ENCODE measurements around the gene ECSIT.
"Not testable (repeated sequence)": the region's sequence is repeated elsewhere in the genome, so short reads cannot be mapped to it uniquely, and the experiment has no call there.

The ECSIT gene

DNA sequence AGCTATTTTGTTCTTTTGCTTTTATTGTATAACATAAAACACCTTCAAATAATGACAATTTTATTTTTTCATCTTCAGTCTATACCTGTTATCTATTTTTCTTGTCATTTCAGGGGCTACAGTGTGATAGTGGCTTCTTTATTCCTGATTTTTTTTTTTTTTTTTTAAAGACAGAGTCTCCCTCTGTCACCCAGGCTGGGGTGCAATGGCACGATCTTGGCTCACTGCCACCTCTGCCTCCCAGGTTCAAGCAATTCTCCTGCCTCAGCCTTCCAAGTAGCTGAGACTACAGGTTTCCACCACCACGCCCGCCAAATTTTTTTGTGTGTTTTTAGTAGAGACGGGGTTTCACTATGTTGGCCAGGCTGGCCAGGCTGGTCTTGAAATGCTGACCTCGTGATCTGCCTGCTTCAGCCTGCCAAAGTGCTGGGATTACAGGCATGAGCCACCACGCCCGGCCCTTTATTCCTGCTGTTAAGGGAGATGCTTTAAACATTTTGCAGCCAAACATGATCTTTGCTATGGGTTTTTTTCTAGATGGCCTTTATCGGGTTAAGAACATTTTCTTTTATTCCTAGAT is 60.6 kb downstream of the ECSIT start:
- H3K4me1 Mint-ChIP-seq (ENCODE audit: low read depth in 2 of 2); H3K4me3 Mint-ChIP-seq; H3K27ac Mint-ChIP-seq; H3K9me3 Mint-ChIP-seq; H3K36me3 Mint-ChIP-seq (ENCODE audit: insufficient read depth); ATAC-seq (replicated peaks); DNase-seq: not testable (repeated sequence)
- peaks cover 16 to 19% of the 10 kb centered on the region in 2 donors for H3K27me3 Mint-ChIP-seq

DNA sequence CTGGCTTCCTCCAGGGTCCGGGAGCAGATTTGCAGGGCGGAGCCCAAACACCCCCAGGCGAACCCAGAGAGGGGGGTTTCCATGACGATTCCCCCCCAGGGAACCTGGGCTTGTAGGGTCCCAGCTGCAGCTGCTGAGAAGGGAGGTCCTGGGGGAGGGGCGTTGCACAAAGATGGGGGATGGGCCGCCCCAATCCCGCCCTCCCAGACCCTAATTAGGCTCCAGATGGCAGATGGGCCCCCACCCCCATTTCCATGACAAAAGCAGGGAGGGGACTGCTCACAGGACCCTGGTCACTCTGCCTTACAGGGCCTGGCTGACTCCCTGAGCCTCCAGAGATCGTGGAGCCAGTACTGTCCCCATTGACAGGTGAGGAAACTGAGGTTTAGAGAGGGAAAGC is 63.3 kb downstream of the ECSIT start:
- Mint-ChIP-seq H3K27me3 (peaks cover 12 to 17% of the 10 kb centered on the region in 2 donors), H3K27ac (no peak overlapping the region), H3K4me1 (ENCODE audit: low read depth in 2 of 2) (no peaks in the 10 kb centered on the region), H3K9me3 (no peaks in the 10 kb centered on the region), H3K4me3 (no peak overlapping the region), H3K36me3 (ENCODE audit: insufficient read depth) (peaks cover 3% of the 10 kb centered on the region)
- ATAC-seq (replicated peaks) (no peak), DNase-seq (no peak)

DNA sequence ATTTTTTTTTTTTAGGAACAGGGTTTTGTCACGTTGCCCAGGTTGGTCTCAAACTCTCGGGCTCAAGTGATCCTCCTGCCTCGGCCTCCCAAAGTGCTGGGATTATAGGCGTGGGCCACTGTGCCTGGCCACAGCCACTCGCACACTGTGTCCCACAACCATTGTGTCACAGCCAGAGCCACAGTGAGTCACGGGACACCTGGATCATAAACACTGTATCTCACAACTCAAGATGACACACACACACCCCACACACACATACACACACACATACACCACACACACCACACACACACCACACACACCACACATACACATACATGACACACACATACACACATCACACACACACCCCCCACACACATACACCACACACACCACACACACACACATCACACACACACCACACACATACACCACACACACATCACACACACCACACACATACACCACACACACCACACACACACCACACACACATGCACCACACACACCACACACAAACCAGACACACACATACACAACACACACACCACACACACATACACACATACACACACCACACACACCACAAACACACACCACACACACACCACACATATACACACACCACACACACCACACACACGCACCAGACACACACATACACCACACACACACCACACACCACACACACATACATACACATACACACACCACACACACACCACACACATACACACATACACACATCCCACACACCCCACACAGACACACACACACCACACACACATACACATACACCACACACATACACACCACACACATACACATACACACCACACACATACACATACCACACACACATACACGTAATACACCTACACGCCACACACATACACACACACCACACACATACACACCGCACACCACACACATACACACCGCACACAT is 64.3 kb downstream of the ECSIT start:
- Mint-ChIP-seq H3K4me3 (no peak overlapping the region), H3K27ac (no peak overlapping the region), H3K4me1 (ENCODE audit: low read depth in 2 of 2) (no peaks in the 10 kb centered on the region), H3K36me3 (ENCODE audit: insufficient read depth) (peaks cover 3% of the 10 kb centered on the region), H3K9me3 (no peaks in the 10 kb centered on the region), H3K27me3 (peaks cover 19 to 28% of the 10 kb centered on the region in 2 donors)
- DNase-seq: no peak
- no peak for ATAC-seq (replicated peaks)

DNA sequence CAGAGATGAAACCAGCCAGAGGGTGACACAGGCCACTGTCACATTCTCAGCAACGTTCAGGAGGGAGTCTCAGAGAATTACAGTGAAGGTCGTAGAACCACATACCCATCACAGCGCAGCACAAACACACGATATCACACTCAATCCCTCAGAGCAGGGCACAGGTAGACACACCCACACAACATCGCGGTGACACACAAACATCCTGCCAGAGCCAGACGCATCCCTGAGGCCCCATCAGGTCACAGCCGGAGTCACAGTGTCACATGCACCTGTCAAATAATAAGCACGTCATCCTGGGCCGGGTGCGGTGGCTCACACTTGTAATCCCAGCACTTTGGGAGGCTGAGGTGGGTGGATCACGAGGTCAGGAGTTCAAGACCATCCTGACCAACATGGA is 65.5 kb downstream of the ECSIT start:
- H3K4me3 Mint-ChIP-seq: no peak overlapping the region
- peak overlapping the region in 1 of 2 donors; percentile 39 for H3K27ac Mint-ChIP-seq
- peak; percentile 65 for ATAC-seq (replicated peaks)

GRCh38 chr19:11461453-11461852 is 67.5 kb downstream of the ECSIT start:
- Mint-ChIP-seq H3K4me3 (no peak overlapping the region), H3K27me3 (peaks cover 20 to 42% of the 10 kb centered on the region in 2 donors)

More for the DNA sequence above, 65.5 kb downstream of the ECSIT start:
- no peaks in the 10 kb centered on the region for H3K9me3 Mint-ChIP-seq
- H3K36me3 Mint-ChIP-seq (ENCODE audit: insufficient read depth): peaks cover 3% of the 10 kb centered on the region
- no peaks in the 10 kb centered on the region for H3K4me1 Mint-ChIP-seq (ENCODE audit: low read depth in 2 of 2)
- no peak for DNase-seq
- H3K27me3 Mint-ChIP-seq: peaks cover 20 to 34% of the 10 kb centered on the region in 2 donors

DNA sequence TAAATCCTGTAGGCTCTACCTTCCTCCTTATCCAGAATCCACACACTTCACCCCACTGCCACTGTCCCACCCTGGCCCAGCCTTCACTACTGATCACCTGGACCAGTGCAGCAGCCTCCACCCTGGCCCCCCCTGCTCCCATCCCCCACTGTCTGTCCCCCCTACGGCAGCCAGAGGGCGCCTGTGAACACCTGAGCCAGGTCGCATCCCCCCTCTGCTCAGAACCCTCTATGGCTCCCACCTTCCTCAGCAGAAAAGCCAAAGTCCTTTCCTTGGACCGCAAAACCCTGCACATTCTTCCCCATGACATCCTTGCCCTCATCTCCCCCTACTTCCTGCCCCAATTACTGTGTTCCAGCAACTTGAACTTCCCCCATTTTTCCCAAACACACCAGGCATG is 68.7 kb downstream of the ECSIT start:
- Mint-ChIP-seq H3K4me3 (no peak overlapping the region), H3K36me3 (ENCODE audit: insufficient read depth) (peaks cover 3% of the 10 kb centered on the region), H3K9me3 (no peaks in the 10 kb centered on the region), H3K27me3 (peaks cover 17 to 33% of the 10 kb centered on the region in 2 donors), H3K4me1 (ENCODE audit: low read depth in 2 of 2) (no peaks in the 10 kb centered on the region), H3K27ac (no peak overlapping the region)
- DNase-seq (no peak), ATAC-seq (replicated peaks) (no peak)

More at GRCh38 chr19:11461453-11461852, 67.5 kb downstream of the ECSIT start:
- no peaks in the 10 kb centered on the region for H3K9me3 Mint-ChIP-seq
- H3K4me1 Mint-ChIP-seq (ENCODE audit: low read depth in 2 of 2): no peaks in the 10 kb centered on the region
- DNase-seq: no peak
- ATAC-seq (replicated peaks): no peak
- no peak overlapping the region for H3K27ac Mint-ChIP-seq
- H3K36me3 Mint-ChIP-seq (ENCODE audit: insufficient read depth): peaks cover 3% of the 10 kb centered on the region

DNA sequence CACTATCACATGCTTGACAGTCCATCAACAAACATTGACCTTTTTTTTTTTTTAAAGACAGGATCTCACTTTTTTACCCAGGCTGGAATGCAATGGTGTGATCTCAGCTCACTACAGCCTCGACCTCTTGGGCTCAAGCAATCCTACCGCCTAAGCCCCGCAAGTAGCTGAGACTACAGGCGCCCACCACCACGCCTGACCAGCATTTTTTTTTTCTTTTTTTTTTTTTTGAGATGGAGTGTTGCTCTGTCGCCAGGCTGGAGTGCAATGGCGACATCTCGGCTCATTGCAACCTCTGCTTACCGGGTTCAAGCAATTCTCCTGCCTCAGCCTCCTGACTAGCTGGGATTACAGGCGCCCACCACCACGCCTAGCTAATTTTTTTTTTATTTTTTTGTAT is 70.0 kb downstream of the ECSIT start:
- H3K4me3 Mint-ChIP-seq; H3K9me3 Mint-ChIP-seq; H3K4me1 Mint-ChIP-seq (ENCODE audit: low read depth in 2 of 2); ATAC-seq (replicated peaks); H3K36me3 Mint-ChIP-seq (ENCODE audit: insufficient read depth); DNase-seq; H3K27ac Mint-ChIP-seq: not testable (repeated sequence)
- H3K27me3 Mint-ChIP-seq: peaks cover 17 to 33% of the 10 kb centered on the region in 2 donors

DNA sequence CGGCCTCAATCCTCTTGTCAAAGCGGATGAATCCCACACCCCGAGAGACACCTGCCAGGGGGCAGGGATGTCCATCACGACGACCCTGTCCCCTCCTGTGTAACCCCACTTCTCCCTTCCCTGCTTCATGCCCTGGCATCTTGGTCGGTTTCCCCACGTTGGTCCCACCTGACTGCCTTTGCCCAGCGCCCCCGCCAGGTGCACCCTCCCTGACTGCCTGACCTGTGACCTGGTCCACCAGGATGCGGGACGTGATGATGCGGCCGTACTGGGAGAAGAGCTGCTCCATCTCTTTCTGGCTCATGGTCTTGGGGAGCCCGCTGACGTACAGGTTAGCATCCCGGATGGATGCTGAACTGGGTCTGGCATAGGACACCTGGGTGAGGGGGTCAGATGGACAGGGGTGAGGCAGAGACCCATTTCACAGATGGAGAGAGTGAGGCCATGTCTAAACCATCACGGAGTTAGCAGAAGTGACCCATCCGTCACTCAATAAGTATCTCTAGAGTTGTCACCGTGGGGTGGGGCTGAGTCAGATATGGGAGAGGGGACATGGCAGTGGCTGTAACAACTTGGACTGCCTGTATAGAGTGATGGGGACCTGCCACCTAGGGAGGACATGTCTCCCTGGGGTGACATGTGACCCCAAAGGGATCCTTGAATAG is 70.6 kb downstream of the ECSIT start:
- Mint-ChIP-seq H3K27ac (no peak overlapping the region), H3K27me3 (peaks cover 17 to 33% of the 10 kb centered on the region in 2 donors), H3K4me3 (no peak overlapping the region), H3K4me1 (ENCODE audit: low read depth in 2 of 2) (no peaks in the 10 kb centered on the region), H3K36me3 (ENCODE audit: insufficient read depth) (peaks cover 7% of the 10 kb centered on the region), H3K9me3 (no peaks in the 10 kb centered on the region)
- ATAC-seq (replicated peaks): no peak
- DNase-seq: no peak

DNA sequence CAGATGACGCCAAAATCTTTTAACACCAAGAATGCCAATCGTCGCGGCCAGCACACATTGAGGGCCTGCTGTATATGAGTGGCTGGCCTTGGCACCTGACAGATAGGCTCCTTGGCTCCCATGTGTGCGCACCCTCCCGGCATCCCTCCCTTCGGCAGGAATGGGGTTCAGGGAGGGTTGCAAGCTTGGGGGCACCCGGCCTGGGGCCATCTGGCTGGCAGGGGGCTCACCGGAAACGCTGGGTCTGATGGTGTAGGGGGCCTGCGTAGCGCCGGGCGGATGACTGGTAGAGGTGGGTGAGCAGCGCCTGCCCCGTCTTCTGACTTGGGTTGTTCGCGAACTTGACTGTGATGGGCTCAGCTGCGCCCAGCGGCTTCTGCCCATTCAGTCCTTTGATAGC is 71.1 kb downstream of the ECSIT start:
- H3K27ac Mint-ChIP-seq: no peak overlapping the region

DNA sequence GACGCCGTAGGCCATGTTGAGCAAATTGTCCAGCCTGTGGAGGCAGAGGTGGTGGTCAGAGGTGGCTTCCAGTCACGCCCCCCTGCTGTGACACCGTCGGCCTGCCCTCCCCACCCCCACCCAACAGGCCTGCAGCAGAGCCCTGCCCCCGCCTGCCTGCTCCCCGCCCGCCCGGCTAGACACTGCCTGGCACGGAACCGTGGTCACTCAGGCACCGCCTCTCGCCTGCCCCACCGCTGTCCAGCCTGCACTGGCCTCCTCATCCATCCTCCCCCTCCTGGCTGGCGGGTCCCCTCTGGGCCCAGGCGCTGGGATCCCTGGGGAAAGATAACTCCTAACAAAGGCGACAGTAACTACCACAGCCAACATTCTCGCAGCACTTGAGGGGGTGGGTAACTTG is 71.8 kb downstream of the ECSIT start:
- peaks cover 17 to 33% of the 10 kb centered on the region in 2 donors for H3K27me3 Mint-ChIP-seq

More for the DNA sequence above, 71.1 kb downstream of the ECSIT start:
- DNase-seq (no peak), ATAC-seq (replicated peaks) (no peak)
- Mint-ChIP-seq H3K4me1 (ENCODE audit: low read depth in 2 of 2) (no peaks in the 10 kb centered on the region), H3K27me3 (peaks cover 17 to 33% of the 10 kb centered on the region in 2 donors), H3K9me3 (no peaks in the 10 kb centered on the region), H3K36me3 (ENCODE audit: insufficient read depth) (peaks cover 6% of the 10 kb centered on the region), H3K4me3 (no peak overlapping the region)

GRCh38 chr19:11456659-11457058 is 72.3 kb downstream of the ECSIT start:
- no peak overlapping the region for H3K4me3 Mint-ChIP-seq
- peaks cover 17 to 33% of the 10 kb centered on the region in 2 donors for H3K27me3 Mint-ChIP-seq
- no peaks in the 10 kb centered on the region for H3K9me3 Mint-ChIP-seq
- DNase-seq: no peak
- peaks cover 4% of the 10 kb centered on the region for H3K36me3 Mint-ChIP-seq (ENCODE audit: insufficient read depth)
- ATAC-seq (replicated peaks): no peak
- no peaks in the 10 kb centered on the region for H3K4me1 Mint-ChIP-seq (ENCODE audit: low read depth in 2 of 2)
- H3K27ac Mint-ChIP-seq: no peak overlapping the region

More for the DNA sequence above, 71.8 kb downstream of the ECSIT start:
- DNase-seq: no peak
- H3K27ac Mint-ChIP-seq: no peak overlapping the region
- peaks cover 4% of the 10 kb centered on the region for H3K36me3 Mint-ChIP-seq (ENCODE audit: insufficient read depth)
- no peak for ATAC-seq (replicated peaks)
- no peaks in the 10 kb centered on the region for H3K9me3 Mint-ChIP-seq
- H3K4me1 Mint-ChIP-seq (ENCODE audit: low read depth in 2 of 2): no peaks in the 10 kb centered on the region
- H3K4me3 Mint-ChIP-seq: no peak overlapping the region

Measured in effector memory CD8-positive, alpha-beta T cell (primary cell).